Activated T-helper 17 cell treated with anti-CD3 and anti-CD28 coated beads, Interleukin-2, amount 50 U/mL, for 72 hours (primary cell): ENCODE measurements around the gene RAB31. TPM values are rescaled to one million over a fixed set of nuclear protein-coding genes. Genes with fewer than 3 reads are reported as not detected.

ENCODE experiments used
- ATAC-seq: fragments of 150-1000 bp; cut with Tn5 transposase; replicated peaks from 2 replicates; pipeline ENCODE4 v1.10.0; 2021; ENCODE audit warnings: mild to moderate bottlenecking, moderate library complexity
- H3K27ac Mint-ChIP-seq: one replicate; pipeline ENCODE4 v1.8.0; 2022; ENCODE audit warnings: mixed read lengths
- H3K27me3 Mint-ChIP-seq: one replicate; pipeline ENCODE4 v1.8.0; 2022; ENCODE audit warnings: mixed read lengths
- H3K36me3 Mint-ChIP-seq: one replicate; pipeline ENCODE4 v1.8.0; 2022; ENCODE audit warnings: low read depth, mild to moderate bottlenecking, mixed read lengths
- H3K4me1 Mint-ChIP-seq: one replicate; pipeline ENCODE4 v1.8.0; 2022; ENCODE audit warnings: mixed read lengths
- H3K4me3 Mint-ChIP-seq: one replicate; pipeline ENCODE4 v1.8.0; 2022; ENCODE audit warnings: mild to moderate bottlenecking, mixed read lengths
- H3K9me3 Mint-ChIP-seq: one replicate; pipeline ENCODE4 v1.8.0; 2022; ENCODE audit warnings: mixed read lengths
- total RNA-seq, 2 donors: library from RNA; stranded (reverse); gene quantifications; one replicate each; pipeline ENCODE4 v1.2.3, GENCODE V29; 2022

RAB31 gene
- total RNA-seq, 2 donors from 2014 or later = 0.08 to 0.69 TPM

GRCh38 chr18:9786631-9787030, 78.5 kb downstream of the RAB31 start:
- no peak for ATAC-seq
- Mint-ChIP-seq H3K27me3 (peaks cover 23% of the 10 kb centered on the region), H3K4me3 (no peak overlapping the region), H3K27ac (no peak overlapping the region), H3K36me3 (no peaks in the 10 kb centered on the region), H3K4me1 (no peaks in the 10 kb centered on the region), H3K9me3 (peaks cover 4% of the 10 kb centered on the region)

GRCh38 chr18:9787036-9787435, 78.9 kb downstream of the RAB31 start:
- Mint-ChIP-seq H3K27me3 (peaks cover 23% of the 10 kb centered on the region), H3K4me1 (no peaks in the 10 kb centered on the region), H3K4me3 (no peak overlapping the region), H3K27ac (no peak overlapping the region), H3K9me3 (peaks cover 4% of the 10 kb centered on the region), H3K36me3 (no peaks in the 10 kb centered on the region)
- ATAC-seq = no peak

- ATAC-seq = no peak
- H3K9me3 Mint-ChIP-seq = peaks cover 4% of the 10 kb centered on the region
- H3K36me3 Mint-ChIP-seq = no peaks in the 10 kb centered on the region
- H3K4me3 Mint-ChIP-seq = no peak overlapping the region
- H3K27ac Mint-ChIP-seq = no peak overlapping the region
- H3K27me3 Mint-ChIP-seq = peaks cover 27% of the 10 kb centered on the region
- no peaks in the 10 kb centered on the region for H3K4me1 Mint-ChIP-seq
Observed at GRCh38 chr18:9787712-9788111, 79.6 kb downstream of the RAB31 start.

GRCh38 chr18:9788140-9788539, 80.0 kb downstream of the RAB31 start:
- H3K27me3 Mint-ChIP-seq = peaks cover 29% of the 10 kb centered on the region
- no peaks in the 10 kb centered on the region for H3K36me3 Mint-ChIP-seq
- ATAC-seq = no peak
- no peak overlapping the region for H3K27ac Mint-ChIP-seq
- H3K4me1 Mint-ChIP-seq = no peaks in the 10 kb centered on the region
- peaks cover 4% of the 10 kb centered on the region for H3K9me3 Mint-ChIP-seq
- no peak overlapping the region for H3K4me3 Mint-ChIP-seq

- H3K9me3 Mint-ChIP-seq = peaks cover 4% of the 10 kb centered on the region
- H3K4me1 Mint-ChIP-seq = no peaks in the 10 kb centered on the region
- H3K27me3 Mint-ChIP-seq = peaks cover 29% of the 10 kb centered on the region
- no peak overlapping the region for H3K4me3 Mint-ChIP-seq
- no peak for ATAC-seq
- no peak overlapping the region for H3K27ac Mint-ChIP-seq
- no peaks in the 10 kb centered on the region for H3K36me3 Mint-ChIP-seq
Observed at GRCh38 chr18:9788860-9789259, 80.8 kb downstream of the RAB31 start.

- no peak overlapping the region for H3K27ac Mint-ChIP-seq
Observed at GRCh38 chr18:9790261-9790660, 82.2 kb downstream of the RAB31 start.

GRCh38 chr18:9791991-9792390, 83.9 kb downstream of the RAB31 start:
- Mint-ChIP-seq H3K27me3 (peaks cover 19% of the 10 kb centered on the region), H3K36me3 (no peaks in the 10 kb centered on the region), H3K4me3 (no peak overlapping the region), H3K27ac (no peak overlapping the region), H3K9me3 (peaks cover 4% of the 10 kb centered on the region), H3K4me1 (no peaks in the 10 kb centered on the region)
- no peak for ATAC-seq

More at GRCh38 chr18:9790261-9790660, 82.2 kb downstream of the RAB31 start:
- no peak for ATAC-seq
- no peak overlapping the region for H3K4me3 Mint-ChIP-seq
- H3K4me1 Mint-ChIP-seq = no peaks in the 10 kb centered on the region
- peaks cover 4% of the 10 kb centered on the region for H3K9me3 Mint-ChIP-seq
- no peaks in the 10 kb centered on the region for H3K36me3 Mint-ChIP-seq
- peaks cover 26% of the 10 kb centered on the region for H3K27me3 Mint-ChIP-seq

- peaks cover 19% of the 10 kb centered on the region for H3K27me3 Mint-ChIP-seq
- no peaks in the 10 kb centered on the region for H3K4me1 Mint-ChIP-seq
- H3K9me3 Mint-ChIP-seq = peaks cover 4% of the 10 kb centered on the region
- no peak for ATAC-seq
- no peak overlapping the region for H3K27ac Mint-ChIP-seq
- H3K36me3 Mint-ChIP-seq = no peaks in the 10 kb centered on the region
- H3K4me3 Mint-ChIP-seq = no peak overlapping the region
Observed at GRCh38 chr18:9792565-9793245, 84.6 kb downstream of the RAB31 start.

- peaks cover 9% of the 10 kb centered on the region for H3K27me3 Mint-ChIP-seq
- no peak overlapping the region for H3K4me3 Mint-ChIP-seq
- H3K4me1 Mint-ChIP-seq = no peaks in the 10 kb centered on the region
- no peaks in the 10 kb centered on the region for H3K9me3 Mint-ChIP-seq
- H3K27ac Mint-ChIP-seq = no peak overlapping the region
- ATAC-seq = no peak
- no peaks in the 10 kb centered on the region for H3K36me3 Mint-ChIP-seq
Observed at GRCh38 chr18:9796011-9796410, 87.9 kb downstream of the RAB31 start.

- no peaks in the 10 kb centered on the region for H3K9me3 Mint-ChIP-seq
- no peak overlapping the region for H3K27ac Mint-ChIP-seq
- no peak overlapping the region for H3K4me3 Mint-ChIP-seq
- ATAC-seq = no peak
- H3K4me1 Mint-ChIP-seq = no peaks in the 10 kb centered on the region
- no peaks in the 10 kb centered on the region for H3K36me3 Mint-ChIP-seq
- H3K27me3 Mint-ChIP-seq = peaks cover 13% of the 10 kb centered on the region
Observed at GRCh38 chr18:9796935-9797549, 88.9 kb downstream of the RAB31 start.

- no peaks in the 10 kb centered on the region for H3K9me3 Mint-ChIP-seq
- no peak for ATAC-seq
Observed at GRCh38 chr18:9802175-9803062, 94.3 kb downstream of the RAB31 start.

GRCh38 chr18:9803063-9803697, 95.1 kb downstream of the RAB31 start:
- Mint-ChIP-seq H3K27me3 (peaks cover 26% of the 10 kb centered on the region), H3K9me3 (no peaks in the 10 kb centered on the region), H3K4me3 (no peak overlapping the region), H3K36me3 (no peaks in the 10 kb centered on the region), H3K4me1 (no peaks in the 10 kb centered on the region), H3K27ac (no peak overlapping the region)
- ATAC-seq = no peak

More at GRCh38 chr18:9802175-9803062, 94.3 kb downstream of the RAB31 start:
- Mint-ChIP-seq H3K36me3 (no peaks in the 10 kb centered on the region), H3K4me1 (no peaks in the 10 kb centered on the region), H3K4me3 (no peak overlapping the region), H3K27me3 (peaks cover 26% of the 10 kb centered on the region), H3K27ac (no peak overlapping the region)

- H3K27me3 Mint-ChIP-seq = peaks cover 26% of the 10 kb centered on the region
- H3K4me1 Mint-ChIP-seq = no peaks in the 10 kb centered on the region
- H3K36me3 Mint-ChIP-seq = no peaks in the 10 kb centered on the region
- no peak overlapping the region for H3K4me3 Mint-ChIP-seq
- H3K27ac Mint-ChIP-seq = no peak overlapping the region
- no peaks in the 10 kb centered on the region for H3K9me3 Mint-ChIP-seq
- ATAC-seq = no peak
Observed at GRCh38 chr18:9803698-9804516, 95.8 kb downstream of the RAB31 start.
